Stimulated activated CD8-positive, alpha-beta memory T cell treated with anti-CD3 and anti-CD28 coated beads, Interleukin-2, amount 100 ng/mL, for 1 hour (primary cell): ENCODE results near the gene ATRIP.
"Not testable (repeated sequence)": the region's sequence is repeated elsewhere in the genome, so short reads cannot be mapped to it uniquely, and the experiment has no call there.

Experiments used
- DNase-seq, 2 donors: peaks; one replicate each; pipeline ENCODE4 v3.0.0-alpha.2; 2020; ENCODE audit warnings: low read depth in 2 of 2

Gene ATRIP

GRCh38 chr3:48446425-48447193 is at the start of gene ATRIP:
Gene ATRIP (plus strand): TSS chr3:48446737. CDS start chr3:48446846, 109 bp downstream.
- DNase-seq, result peak; percentile 73 to 74

GRCh38 chr3:48397767-48398681 is 48.5 kb upstream of the ATRIP start:
- DNase-seq, result no peak

GRCh38 chr3:48398701-48399386 is 47.7 kb upstream of the ATRIP start:
- no peak for DNase-seq

GRCh38 chr3:48399387-48400172 is 47.0 kb upstream of the ATRIP start:
- DNase-seq, result no peak

GRCh38 chr3:48400824-48401433 is 45.6 kb upstream of the ATRIP start:
- DNase-seq, result peak; percentile 14 to 47

GRCh38 chr3:48401434-48401901 is 45.1 kb upstream of the ATRIP start:
- not testable (repeated sequence) for DNase-seq

- DNase-seq, result no peak
These were observed 44.2 kb upstream of the ATRIP start for GRCh38 chr3:48402281-48402732.

- no peak for DNase-seq
These were observed 43.6 kb upstream of the ATRIP start for GRCh38 chr3:48402907-48403306.

GRCh38 chr3:48403533-48404439 is 42.8 kb upstream of the ATRIP start:
- no peak for DNase-seq

- DNase-seq, result no peak
These were observed 41.8 kb upstream of the ATRIP start for GRCh38 chr3:48404440-48405342.

- DNase-seq, result no peak
These were observed 41.1 kb upstream of the ATRIP start for GRCh38 chr3:48405343-48405881.

GRCh38 chr3:48405971-48406370 is 40.6 kb upstream of the ATRIP start:
- DNase-seq, result no peak

- no peak for DNase-seq
These were observed 39.8 kb upstream of the ATRIP start for GRCh38 chr3:48406443-48407431.

GRCh38 chr3:48407542-48408099 is 38.9 kb upstream of the ATRIP start:
- DNase-seq, result no peak

GRCh38 chr3:48408823-48409281 is 37.7 kb upstream of the ATRIP start:
- DNase-seq, result no peak
